Fibroblast of lung (primary cell): Measurements from ENCODE around the gene PDXDC1. TPM values are rescaled to one million over a fixed set of nuclear protein-coding genes. Genes with fewer than 3 reads are reported as not detected.
A peak's percentile ranks its signal among the peaks of the same experiment; 100 is the strongest.
"Not testable (repeated sequence)": the region's sequence is repeated elsewhere in the genome, so short reads cannot be mapped to it uniquely, and the experiment has no call there.

Source experiments
- DNase-seq, 2 donors: peaks; one replicate each; pipeline versions ENCODE4 v3.0.0 to v3.0.0-alpha.2; 2010; ENCODE audit warnings: low read depth in 2 of 2
- H2AFZ ChIP-seq: 2 replicates; pipeline ENCODE4 v1.5.1; 2012; ENCODE audit warnings: low read length, control low read depth, inconsistent platforms
- H3K27ac ChIP-seq: 2 replicates; pipeline ENCODE4 v1.5.1; 2011; ENCODE audit warnings: low read length, control low read depth; ENCODE audit not compliant: insufficient read depth
- H3K27me3 ChIP-seq: 2 replicates; pipeline ENCODE4 v1.5.1; 2011; ENCODE audit warnings: mild to moderate bottlenecking, low read length; ENCODE audit not compliant: control insufficient read depth, insufficient read depth
- H3K36me3 ChIP-seq: 2 replicates; pipeline ENCODE4 v1.5.1; 2011; ENCODE audit warnings: low read length; ENCODE audit not compliant: control insufficient read depth, insufficient read depth
- H3K4me1 ChIP-seq: 2 replicates; pipeline ENCODE4 v1.5.1; 2011; ENCODE audit warnings: low read length; ENCODE audit not compliant: control insufficient read depth, insufficient read depth; ENCODE audit errors: extremely low read depth
- H3K4me2 ChIP-seq: 2 replicates; pipeline ENCODE4 v1.5.1; 2011; ENCODE audit warnings: low read length, control low read depth; ENCODE audit not compliant: insufficient read depth; ENCODE audit errors: extremely low read depth
- H3K4me3 ChIP-seq, 4 experiments: fragments of 200-600 bp in 1 of 4; sonication (generic) in 1 of 4; replicated peaks in 1 of 4; 2 replicates each; pipeline ENCODE4 v1.5.1; 2011 to 2016; ENCODE audit warnings: low read length in 4 of 4, low read depth in 3 of 4, mild to moderate bottlenecking in 3 of 4, control low read depth in 2 of 4, inconsistent platforms in 1 of 4, mixed read lengths in 1 of 4; ENCODE audit not compliant: insufficient read depth in 1 of 4; ENCODE audit errors: control extremely low read depth in 1 of 4
- H3K79me2 ChIP-seq: 2 replicates; pipeline ENCODE4 v1.5.1; 2012; ENCODE audit warnings: mild to moderate bottlenecking, low read length, inconsistent platforms; ENCODE audit not compliant: control insufficient read depth, insufficient read depth
- H3K9ac ChIP-seq: 2 replicates; pipeline ENCODE4 v1.5.1; 2011; ENCODE audit warnings: mild to moderate bottlenecking, low read length, control low read depth; ENCODE audit not compliant: insufficient read depth
- H3K9me3 ChIP-seq: 2 replicates; pipeline ENCODE4 v1.5.1; 2012; ENCODE audit warnings: low read depth, low read length; ENCODE audit not compliant: control insufficient read depth, insufficient read depth
- H4K20me1 ChIP-seq: 2 replicates; pipeline ENCODE4 v1.5.1; 2011; ENCODE audit warnings: low read length; ENCODE audit not compliant: control insufficient read depth, insufficient read depth; ENCODE audit errors: extremely low read depth
- polyA plus RNA-seq, 2 donors: library from polyadenylated mRNA; depleted of rRNA in 1 of 2; stranded (reverse) in 1 of 2; unstranded in 1 of 2; fragments of >200 nt; gene quantifications; 2 replicates each; pipeline ENCODE4 v1.2.1, GENCODE V29; 2011 to 2012; ENCODE audit warnings: missing spikeins in 1 of 2
- total RNA-seq: library from RNA; depleted of rRNA; stranded (reverse); fragments of >200 nt; gene quantifications from 2 replicates; pipeline ENCODE4 v1.2.1, GENCODE V29; 2014

The PDXDC1 gene
- total and polyA plus RNA-seq, 2 donors (not counting 1 experiment from before 2014, with no cell fraction given) = 68.4 to 92.9 TPM

DNA sequence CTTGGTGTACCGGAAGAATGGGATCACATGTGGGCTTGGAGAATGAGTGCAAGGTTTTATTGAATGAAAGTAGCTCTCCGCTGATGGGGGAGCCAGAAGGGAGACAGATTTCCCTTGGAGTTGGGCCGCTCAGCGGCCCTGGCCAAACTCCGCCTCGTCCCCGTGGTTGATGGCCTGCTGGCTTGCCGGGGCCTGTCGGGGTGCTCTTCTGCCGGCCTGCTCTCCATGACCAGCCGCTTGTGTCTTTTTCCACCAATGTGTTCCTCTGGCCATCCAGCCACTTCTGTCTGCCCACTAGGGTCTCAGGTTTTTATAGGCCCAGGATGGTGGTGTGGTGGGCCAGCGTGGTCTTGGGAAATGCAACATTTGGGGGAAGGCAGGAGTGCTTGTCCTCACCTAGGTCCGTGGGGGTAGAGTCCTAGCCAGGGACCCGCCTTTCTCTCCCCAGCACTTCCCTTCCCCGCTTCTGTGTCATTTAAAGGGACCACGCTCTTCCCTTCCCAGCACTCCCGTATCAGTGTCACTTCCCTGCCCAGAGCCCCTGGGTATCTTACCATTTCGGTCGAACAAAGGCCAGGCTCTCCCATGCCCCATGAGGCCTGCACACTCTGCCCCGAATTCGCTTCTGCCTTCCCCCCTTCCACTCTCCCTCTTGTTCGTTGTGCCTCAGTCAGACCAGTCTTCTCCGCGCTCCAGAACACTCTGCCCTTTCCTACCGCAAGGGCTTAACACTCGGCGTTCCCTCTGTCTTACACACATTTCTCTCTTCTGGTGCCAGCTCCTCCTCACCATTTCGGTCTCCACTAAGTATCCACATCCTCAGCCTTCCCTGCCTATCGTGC lies 52.9 kb downstream of the PDXDC1 start:
- Histone ChIP-seq H3K79me2 (peaks cover 17% of the 10 kb centered on the region), H3K36me3 (peaks cover 18% of the 10 kb centered on the region)
- DNase-seq, H3K9ac ChIP-seq, H3K9me3 ChIP-seq, H3K4me2 ChIP-seq, H3K4me3 ChIP-seq, H2AFZ ChIP-seq, H3K4me1 ChIP-seq, H4K20me1 ChIP-seq, H3K27ac ChIP-seq, H3K27me3 ChIP-seq: not testable (repeated sequence)

DNA sequence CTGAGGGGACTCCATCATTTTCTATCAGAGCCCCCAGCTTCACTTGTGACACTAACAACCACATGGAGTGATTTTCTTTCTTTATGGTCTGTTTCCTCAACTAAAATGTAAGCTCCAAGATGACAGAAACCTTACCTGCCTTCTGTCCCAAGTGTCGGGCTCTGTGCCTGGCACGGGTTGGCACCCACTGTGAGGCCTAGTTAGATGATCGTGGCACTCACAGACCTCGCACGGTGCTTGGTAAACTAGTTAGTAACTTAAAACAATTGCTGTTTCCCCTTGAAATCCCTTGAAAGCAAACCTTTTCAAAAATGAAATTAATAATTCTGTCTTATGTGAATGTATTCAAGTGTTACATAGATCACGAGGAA lies 53.5 kb downstream of the PDXDC1 start:
- not testable (repeated sequence) for H3K27ac ChIP-seq, DNase-seq, H3K9me3 ChIP-seq, H3K4me2 ChIP-seq, H3K4me3 ChIP-seq, H3K27me3 ChIP-seq, H4K20me1 ChIP-seq, H3K4me1 ChIP-seq, H3K9ac ChIP-seq, H2AFZ ChIP-seq
- H3K79me2 ChIP-seq = peaks cover 17% of the 10 kb centered on the region
- peaks cover 21% of the 10 kb centered on the region for H3K36me3 ChIP-seq

GRCh38 chr16:15028801-15029698 lies 54.2 kb downstream of the PDXDC1 start:
- H3K9ac ChIP-seq, H3K4me1 ChIP-seq, H3K4me2 ChIP-seq, H3K27ac ChIP-seq, H3K27me3 ChIP-seq, H3K4me3 ChIP-seq, H4K20me1 ChIP-seq, H2AFZ ChIP-seq, H3K9me3 ChIP-seq: not testable (repeated sequence)
- DNase-seq = peak in 1 of 2 donors; percentile 45
- peaks cover 17% of the 10 kb centered on the region for H3K79me2 ChIP-seq
- H3K36me3 ChIP-seq = peaks cover 28% of the 10 kb centered on the region

- not testable (repeated sequence) for H3K9me3 ChIP-seq, H4K20me1 ChIP-seq, DNase-seq, H3K27me3 ChIP-seq, H3K4me2 ChIP-seq, H3K4me3 ChIP-seq, H3K27ac ChIP-seq, H3K9ac ChIP-seq, H3K4me1 ChIP-seq, H2AFZ ChIP-seq
- Histone ChIP-seq H3K79me2 (peaks cover 15% of the 10 kb centered on the region), H3K36me3 (peaks cover 35% of the 10 kb centered on the region)
These were observed 54.9 kb downstream of the PDXDC1 start for GRCh38 chr16:15029749-15030148.
